ENCODE data around the gene HID1.

Gene HID1

GRCh38 chr17:74936470-74936799, 36.1 kb downstream of the HID1 start:
- no peak for DNase-seq
- H3K4me1 ChIP-seq, result no peaks in the 10 kb centered on the region
- no peak overlapping the region for H3K4me3 ChIP-seq (ENCODE audit: low read depth, low read length)
- H3K36me3 ChIP-seq, result no peaks in the 10 kb centered on the region
- H3K9me3 ChIP-seq, result no peaks in the 10 kb centered on the region
- peaks cover 54% of the 10 kb centered on the region for H3K27me3 ChIP-seq
- TF ChIP-seq CTCF (IDR thresholded peaks at IDR 0.05; ENCODE audit: low read depth, low read length), result no peak

GRCh38 chr17:74935585-74936469, 36.7 kb downstream of the HID1 start, which contains the start of gene OTOP3:
TSS of gene OTOP3 (plus strand) at chr17:74935898. CDS start at chr17:74935922, 24 bp downstream.
- Histone ChIP-seq H3K36me3 (no peaks in the 10 kb centered on the region), H3K9me3 (no peaks in the 10 kb centered on the region), H3K4me1 (no peaks in the 10 kb centered on the region), H3K4me3 (ENCODE audit: low read depth, low read length) (no peak within 1 kb of the TSS), H3K27me3 (peaks cover 48% of the 10 kb centered on the region)
- no peak for DNase-seq
- no peak for TF ChIP-seq CTCF (IDR thresholded peaks at IDR 0.05; ENCODE audit: low read depth, low read length)

- TF ChIP-seq CTCF (IDR thresholded peaks at IDR 0.05; ENCODE audit: low read depth, low read length), result no peak
- Histone ChIP-seq H3K36me3 (no peaks in the 10 kb centered on the region), H3K4me3 (ENCODE audit: low read depth, low read length) (no peak overlapping the region), H3K9me3 (no peaks in the 10 kb centered on the region), H3K27me3 (peaks cover 43% of the 10 kb centered on the region), H3K4me1 (no peaks in the 10 kb centered on the region)
- no peak for DNase-seq
These were observed 37.5 kb downstream of the HID1 start for GRCh38 chr17:74935048-74935447.

- peaks cover 33% of the 10 kb centered on the region for H3K27me3 ChIP-seq
These were observed 42.0 kb downstream of the HID1 start for GRCh38 chr17:74930535-74931036.

DNA sequence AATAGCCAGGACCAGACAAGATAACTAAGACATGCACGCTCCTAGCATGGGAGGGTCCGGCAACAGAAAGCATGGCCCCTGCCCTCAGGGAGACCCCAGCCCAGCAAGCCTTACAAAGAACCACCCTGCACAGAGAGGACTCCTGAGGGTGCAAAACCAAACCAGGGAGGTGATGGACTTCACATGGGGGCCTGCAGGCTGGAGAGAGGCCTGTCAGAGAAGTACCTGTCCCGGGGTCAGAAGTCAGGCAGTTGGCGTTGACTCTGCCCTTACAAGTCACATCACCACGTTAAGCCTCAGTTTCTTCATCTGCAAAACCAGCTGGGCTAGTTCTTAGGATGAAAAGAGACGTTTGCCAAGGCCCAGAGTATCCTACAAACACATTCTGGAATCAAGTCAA, 43.8 kb downstream of the HID1 start:
- Histone ChIP-seq H3K36me3 (no peaks in the 10 kb centered on the region), H3K27me3 (peaks cover 38% of the 10 kb centered on the region), H3K4me1 (no peaks in the 10 kb centered on the region), H3K9me3 (no peaks in the 10 kb centered on the region), H3K4me3 (ENCODE audit: low read depth, low read length) (no peak overlapping the region)
- no peak for TF ChIP-seq CTCF (IDR thresholded peaks at IDR 0.05; ENCODE audit: low read depth, low read length)
- no peak for DNase-seq

More at GRCh38 chr17:74930535-74931036, 42.0 kb downstream of the HID1 start:
- H3K36me3 ChIP-seq, result no peaks in the 10 kb centered on the region
- no peak for DNase-seq
- no peak overlapping the region for H3K4me3 ChIP-seq (ENCODE audit: low read depth, low read length)
- no peaks in the 10 kb centered on the region for H3K9me3 ChIP-seq
- no peak for TF ChIP-seq CTCF (IDR thresholded peaks at IDR 0.05; ENCODE audit: low read depth, low read length)
- no peaks in the 10 kb centered on the region for H3K4me1 ChIP-seq

GRCh38 chr17:74925242-74925641, 47.3 kb downstream of the HID1 start:
- Histone ChIP-seq H3K36me3 (no peaks in the 10 kb centered on the region), H3K4me1 (no peaks in the 10 kb centered on the region), H3K9me3 (no peaks in the 10 kb centered on the region), H3K4me3 (ENCODE audit: low read depth, low read length) (no peak overlapping the region), H3K27me3 (peaks cover 52% of the 10 kb centered on the region)
- no peak for TF ChIP-seq CTCF (IDR thresholded peaks at IDR 0.05; ENCODE audit: low read depth, low read length)
- DNase-seq, result no peak
